Panc1 (cell line): ENCODE results near the gene TBC1D22B. TPM values are rescaled to one million over a fixed set of nuclear protein-coding genes. Genes with fewer than 3 reads are reported as not detected.

Experiments
- ATAC-seq: fragments of 200-7000 bp; cut with Tn5 transposase; 2 replicates; pipeline ENCODE4 v1.9.1; 2020; ENCODE audit warnings: mild to moderate bottlenecking, moderate library complexity
- BruUV-seq: library from RNA; stranded (reverse); fragments of 400-500 nt; replicated peaks from 2 replicates; lab custom pipeline; 2021; lab: Mats Ljungman, UMichigan
- CTCF ChIA-PET: fragments of 300-600 bp; sonication (Branson Sonifier 250); formaldehyde crosslinking; loops from one replicate; lab custom pipeline; 2022; ENCODE audit warnings: antibody characterized with exemption; lab: Charles Lee
- POLR2A ChIA-PET: fragments of 300-600 bp; sonication (Branson Sonifier 250); formaldehyde crosslinking; loops from one replicate; lab custom pipeline; 2022; ENCODE audit warnings: antibody characterized with exemption; lab: Charles Lee
- DNase-seq: peaks from one replicate; pipeline ENCODE4 v3.0.0-alpha.2; 2010; ENCODE audit warnings: low read depth, low spot score
- H3K27ac ChIP-seq: 2 replicates; pipeline ENCODE4 v1.5.1; 2011; ENCODE audit warnings: mild to moderate bottlenecking, low read length, inconsistent platforms
- H3K27me3 ChIP-seq: fragments of 200-500 bp; sonication (Bioruptor generic); 2 replicates; pipeline ENCODE4 v1.6.0; 2014; ENCODE audit warnings: low read length, inconsistent platforms; ENCODE audit not compliant: control insufficient read depth, insufficient read depth
- H3K36me3 ChIP-seq: fragments of 200-500 bp; sonication (Bioruptor generic); 2 replicates; pipeline ENCODE4 v1.5.1; 2014; ENCODE audit warnings: inconsistent platforms, mild to moderate bottlenecking, low read length, moderate library complexity; ENCODE audit not compliant: control insufficient read depth, insufficient read depth
- H3K4me1 ChIP-seq: 2 replicates; pipeline ENCODE4 v1.5.1; 2011; ENCODE audit warnings: inconsistent platforms, mild to moderate bottlenecking, low read length, moderate library complexity; ENCODE audit not compliant: control insufficient read depth, insufficient read depth
- H3K4me3 ChIP-seq, 2 experiments: 2 replicates each; pipeline ENCODE4 v1.5.1; 2011 to 2012; ENCODE audit warnings: low read depth in 2 of 2, low read length in 2 of 2, mild to moderate bottlenecking in 2 of 2, inconsistent platforms in 1 of 2, moderate library complexity in 1 of 2
- H3K9me3 ChIP-seq: fragments of 200-500 bp; sonication (Bioruptor generic); 2 replicates; pipeline ENCODE4 v1.5.1; 2014; ENCODE audit warnings: low read depth, mild to moderate bottlenecking, inconsistent platforms, low read length, moderate library complexity; ENCODE audit not compliant: control insufficient read depth, insufficient read depth
- POLR2AphosphoS5 ChIP-seq: IDR thresholded peaks from 2 replicates; pipeline ENCODE4 v1.6.1; 2012; ENCODE audit warnings: mild to moderate bottlenecking, low read depth, low read length, moderate library complexity
- SIN3A ChIP-seq: IDR thresholded peaks from 2 replicates; pipeline ENCODE4 v1.6.1; 2012; ENCODE audit warnings: low read depth, mild to moderate bottlenecking, low read length, moderate library complexity, borderline replicate concordance; ENCODE audit not compliant: insufficient read depth
- TCF7L2 ChIP-seq: IDR thresholded peaks from 2 replicates; pipeline ENCODE4 v1.6.1; 2011; ENCODE audit warnings: mild to moderate bottlenecking, low read depth, low read length, inconsistent platforms
- in situ Hi-C: cut with HindIII; loops from 2 replicates; pipeline ENCODE4 v1.10.0; 2016; ENCODE audit warnings: low sequenced_read_pairs, low pct_unique_long_range_greater_than_20kb
- intact Hi-C: fragments of 100-400 bp; cut with micrococcal nuclease; formaldehyde crosslinking; loops from one replicate; pipeline ENCODE4 v1.10.0; 2022; ENCODE audit not compliant: unreplicated experiment
- total RNA-seq: library from RNA; stranded (reverse); gene quantifications from one replicate; pipeline ENCODE4 v1.2.1, GENCODE V29; 2021; ENCODE audit not compliant: unreplicated experiment
- TF ChIP-seq, protein P1 (sequence below), 2 experiments: IDR thresholded peaks; 2 replicates each; pipeline ENCODE4 v1.6.1; 2011 to 2012; ENCODE audit warnings: low read depth in 2 of 2, control low read depth in 1 of 2, low read length in 1 of 2, mild to moderate bottlenecking in 1 of 2, moderate library complexity in 1 of 2; ENCODE audit not compliant: insufficient read depth in 1 of 2
- TF ChIP-seq, protein P2 (sequence below): fragments of 450-650 bp; IDR thresholded peaks from 2 replicates; pipeline ENCODE4 v1.5.1; 2017; ENCODE audit warnings: mild to moderate bottlenecking

Gene TBC1D22B
- total RNA-seq, 1 experiment from 2014 or later = 13.0 TPM

DNA sequence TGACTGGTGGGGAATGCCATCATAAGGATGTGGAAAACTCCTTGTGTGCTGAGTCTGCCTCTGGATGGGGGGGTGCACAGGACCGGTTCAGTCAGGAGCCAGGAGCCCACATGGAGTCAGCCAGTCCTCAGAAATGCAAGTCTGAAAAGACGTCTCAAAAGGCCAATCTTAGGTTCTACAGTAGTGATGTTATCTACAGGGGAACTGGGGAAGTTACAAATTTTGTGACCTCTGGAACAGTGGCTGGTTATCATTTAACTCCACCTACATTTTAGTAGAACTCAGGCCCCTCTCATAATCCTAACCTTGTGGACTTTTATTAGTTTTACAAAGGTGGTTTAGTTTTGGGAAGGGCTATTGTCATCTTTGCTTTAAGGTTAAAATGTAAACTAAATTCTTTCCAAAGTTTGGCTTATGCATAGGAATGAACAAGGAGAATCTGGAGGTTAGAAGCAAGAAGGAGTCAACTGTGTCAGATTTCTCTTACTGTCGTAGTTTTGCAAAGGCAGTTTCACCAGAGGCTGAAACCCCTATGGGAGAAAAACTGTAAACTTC, 13.7 kb upstream of the TBC1D22B start:
- Histone ChIP-seq H3K4me3 (no peak overlapping the region), H3K27me3 (no peaks in the 10 kb centered on the region), H3K27ac (no peak overlapping the region), H3K36me3 (no peaks in the 10 kb centered on the region), H3K4me1 (peaks cover 16% of the 10 kb centered on the region), H3K9me3 (no peaks in the 10 kb centered on the region)
- in situ Hi-C loops = no loop called here
- intact Hi-C loops = no loop called here
- DNase-seq (no peak), ATAC-seq (no peak)
- ChIA-PET POLR2A (no interaction called here), CTCF (no interaction called here)
- TF ChIP-seq, protein P1, sequence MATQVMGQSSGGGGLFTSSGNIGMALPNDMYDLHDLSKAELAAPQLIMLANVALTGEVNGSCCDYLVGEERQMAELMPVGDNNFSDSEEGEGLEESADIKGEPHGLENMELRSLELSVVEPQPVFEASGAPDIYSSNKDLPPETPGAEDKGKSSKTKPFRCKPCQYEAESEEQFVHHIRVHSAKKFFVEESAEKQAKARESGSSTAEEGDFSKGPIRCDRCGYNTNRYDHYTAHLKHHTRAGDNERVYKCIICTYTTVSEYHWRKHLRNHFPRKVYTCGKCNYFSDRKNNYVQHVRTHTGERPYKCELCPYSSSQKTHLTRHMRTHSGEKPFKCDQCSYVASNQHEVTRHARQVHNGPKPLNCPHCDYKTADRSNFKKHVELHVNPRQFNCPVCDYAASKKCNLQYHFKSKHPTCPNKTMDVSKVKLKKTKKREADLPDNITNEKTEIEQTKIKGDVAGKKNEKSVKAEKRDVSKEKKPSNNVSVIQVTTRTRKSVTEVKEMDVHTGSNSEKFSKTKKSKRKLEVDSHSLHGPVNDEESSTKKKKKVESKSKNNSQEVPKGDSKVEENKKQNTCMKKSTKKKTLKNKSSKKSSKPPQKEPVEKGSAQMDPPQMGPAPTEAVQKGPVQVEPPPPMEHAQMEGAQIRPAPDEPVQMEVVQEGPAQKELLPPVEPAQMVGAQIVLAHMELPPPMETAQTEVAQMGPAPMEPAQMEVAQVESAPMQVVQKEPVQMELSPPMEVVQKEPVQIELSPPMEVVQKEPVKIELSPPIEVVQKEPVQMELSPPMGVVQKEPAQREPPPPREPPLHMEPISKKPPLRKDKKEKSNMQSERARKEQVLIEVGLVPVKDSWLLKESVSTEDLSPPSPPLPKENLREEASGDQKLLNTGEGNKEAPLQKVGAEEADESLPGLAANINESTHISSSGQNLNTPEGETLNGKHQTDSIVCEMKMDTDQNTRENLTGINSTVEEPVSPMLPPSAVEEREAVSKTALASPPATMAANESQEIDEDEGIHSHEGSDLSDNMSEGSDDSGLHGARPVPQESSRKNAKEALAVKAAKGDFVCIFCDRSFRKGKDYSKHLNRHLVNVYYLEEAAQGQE (IDR thresholded peaks at IDR 0.05; ENCODE audit: insufficient read depth in 1 of 2, low read depth in 2 of 2, low read length in 1 of 2) = no peak
- TF ChIP-seq POLR2AphosphoS5 (no peak), TCF7L2 (no peak), SIN3A (no peak)
- TF ChIP-seq, protein P2, sequence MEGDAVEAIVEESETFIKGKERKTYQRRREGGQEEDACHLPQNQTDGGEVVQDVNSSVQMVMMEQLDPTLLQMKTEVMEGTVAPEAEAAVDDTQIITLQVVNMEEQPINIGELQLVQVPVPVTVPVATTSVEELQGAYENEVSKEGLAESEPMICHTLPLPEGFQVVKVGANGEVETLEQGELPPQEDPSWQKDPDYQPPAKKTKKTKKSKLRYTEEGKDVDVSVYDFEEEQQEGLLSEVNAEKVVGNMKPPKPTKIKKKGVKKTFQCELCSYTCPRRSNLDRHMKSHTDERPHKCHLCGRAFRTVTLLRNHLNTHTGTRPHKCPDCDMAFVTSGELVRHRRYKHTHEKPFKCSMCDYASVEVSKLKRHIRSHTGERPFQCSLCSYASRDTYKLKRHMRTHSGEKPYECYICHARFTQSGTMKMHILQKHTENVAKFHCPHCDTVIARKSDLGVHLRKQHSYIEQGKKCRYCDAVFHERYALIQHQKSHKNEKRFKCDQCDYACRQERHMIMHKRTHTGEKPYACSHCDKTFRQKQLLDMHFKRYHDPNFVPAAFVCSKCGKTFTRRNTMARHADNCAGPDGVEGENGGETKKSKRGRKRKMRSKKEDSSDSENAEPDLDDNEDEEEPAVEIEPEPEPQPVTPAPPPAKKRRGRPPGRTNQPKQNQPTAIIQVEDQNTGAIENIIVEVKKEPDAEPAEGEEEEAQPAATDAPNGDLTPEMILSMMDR = no peak
- no TSS peak for BruUV-seq

DNA sequence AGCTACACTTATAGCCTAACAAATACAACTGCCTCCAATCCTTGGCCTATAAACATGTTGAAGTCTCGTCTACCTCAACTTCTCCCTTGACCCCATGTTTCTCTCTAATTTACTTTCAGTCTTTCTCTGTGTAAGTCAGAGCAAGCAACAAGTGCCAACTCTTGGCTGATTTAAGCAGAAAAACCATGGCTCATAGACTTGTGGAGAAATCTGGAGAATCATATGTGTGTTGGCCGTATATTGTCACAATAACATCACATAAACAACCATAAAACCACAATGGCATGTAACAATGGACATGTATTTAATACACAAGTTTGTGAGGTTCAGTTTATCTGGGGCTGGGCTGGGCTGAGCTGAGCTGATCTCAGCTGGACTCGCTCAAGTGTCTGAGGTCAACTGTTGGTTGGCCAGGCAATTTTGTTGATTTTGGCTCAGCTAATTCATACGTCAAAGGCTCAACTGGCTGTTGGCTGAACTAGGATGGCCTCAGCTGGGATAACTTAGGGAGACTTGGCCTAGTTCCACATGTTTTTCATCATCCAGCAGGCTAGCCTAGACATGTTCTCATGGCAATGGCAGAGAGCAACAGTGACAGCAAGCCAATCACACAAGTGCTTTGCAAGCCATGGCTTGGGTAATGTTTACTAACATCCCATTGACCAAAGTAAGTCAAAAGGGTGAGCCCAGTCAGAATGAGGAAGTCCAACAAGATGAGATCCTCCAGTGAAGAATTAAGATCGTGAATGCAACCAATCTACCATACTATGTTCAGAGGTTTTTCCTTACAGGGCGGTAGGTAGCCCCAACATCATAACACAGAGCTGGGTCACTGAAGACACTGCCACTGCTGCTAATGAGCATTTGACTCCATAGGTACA, 12.9 kb upstream of the TBC1D22B start:
- Histone ChIP-seq H3K27me3 (no peaks in the 10 kb centered on the region), H3K4me3 (no peak overlapping the region), H3K36me3 (no peaks in the 10 kb centered on the region), H3K27ac (no peak overlapping the region), H3K4me1 (peaks cover 16% of the 10 kb centered on the region), H3K9me3 (no peaks in the 10 kb centered on the region)
- in situ Hi-C loops (no loop called here), intact Hi-C loops (no loop called here)
- DNase-seq (no peak), ATAC-seq (no peak)
- ChIA-PET CTCF (no interaction called here), POLR2A (no interaction called here)
- no TSS peak for BruUV-seq
- TF ChIP-seq, protein P2 = no peak
- TF ChIP-seq POLR2AphosphoS5 (no peak), SIN3A (no peak), TCF7L2 (no peak)
- TF ChIP-seq, protein P1 (IDR thresholded peaks at IDR 0.05; ENCODE audit: insufficient read depth in 1 of 2, low read depth in 2 of 2, low read length in 1 of 2) = no peak
